ENCODE measurements around the gene MYO9A.

DNA sequence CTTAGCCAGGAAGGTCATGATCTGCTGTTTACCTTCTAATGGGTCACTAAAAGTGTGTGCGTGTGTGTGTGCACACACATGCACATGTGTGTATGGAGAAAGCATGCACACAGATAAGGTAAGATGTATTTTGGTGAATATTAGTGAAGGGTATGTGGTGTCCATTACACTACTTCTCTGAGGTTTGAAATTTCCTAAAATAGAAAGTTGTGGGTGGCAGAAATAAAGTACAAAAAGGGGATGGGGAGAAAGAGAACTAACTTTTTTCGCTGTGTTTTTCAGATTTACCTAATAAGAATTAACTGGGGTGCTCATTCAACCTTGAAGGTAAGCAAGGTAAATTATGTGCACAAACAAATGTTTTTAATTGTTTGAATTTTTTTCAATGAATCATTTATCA lies 332.0 kb downstream of the MYO9A start:
- TF ChIP-seq, protein P1, sequence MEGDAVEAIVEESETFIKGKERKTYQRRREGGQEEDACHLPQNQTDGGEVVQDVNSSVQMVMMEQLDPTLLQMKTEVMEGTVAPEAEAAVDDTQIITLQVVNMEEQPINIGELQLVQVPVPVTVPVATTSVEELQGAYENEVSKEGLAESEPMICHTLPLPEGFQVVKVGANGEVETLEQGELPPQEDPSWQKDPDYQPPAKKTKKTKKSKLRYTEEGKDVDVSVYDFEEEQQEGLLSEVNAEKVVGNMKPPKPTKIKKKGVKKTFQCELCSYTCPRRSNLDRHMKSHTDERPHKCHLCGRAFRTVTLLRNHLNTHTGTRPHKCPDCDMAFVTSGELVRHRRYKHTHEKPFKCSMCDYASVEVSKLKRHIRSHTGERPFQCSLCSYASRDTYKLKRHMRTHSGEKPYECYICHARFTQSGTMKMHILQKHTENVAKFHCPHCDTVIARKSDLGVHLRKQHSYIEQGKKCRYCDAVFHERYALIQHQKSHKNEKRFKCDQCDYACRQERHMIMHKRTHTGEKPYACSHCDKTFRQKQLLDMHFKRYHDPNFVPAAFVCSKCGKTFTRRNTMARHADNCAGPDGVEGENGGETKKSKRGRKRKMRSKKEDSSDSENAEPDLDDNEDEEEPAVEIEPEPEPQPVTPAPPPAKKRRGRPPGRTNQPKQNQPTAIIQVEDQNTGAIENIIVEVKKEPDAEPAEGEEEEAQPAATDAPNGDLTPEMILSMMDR (IDR thresholded peaks at IDR 0.05): no peak
- no peak for TF ChIP-seq POLR2A (IDR thresholded peaks at IDR 0.05)

Measured in body of pancreas (tissue), 4 donors.